ENCODE data around the gene AMFR.

The AMFR gene

DNA sequence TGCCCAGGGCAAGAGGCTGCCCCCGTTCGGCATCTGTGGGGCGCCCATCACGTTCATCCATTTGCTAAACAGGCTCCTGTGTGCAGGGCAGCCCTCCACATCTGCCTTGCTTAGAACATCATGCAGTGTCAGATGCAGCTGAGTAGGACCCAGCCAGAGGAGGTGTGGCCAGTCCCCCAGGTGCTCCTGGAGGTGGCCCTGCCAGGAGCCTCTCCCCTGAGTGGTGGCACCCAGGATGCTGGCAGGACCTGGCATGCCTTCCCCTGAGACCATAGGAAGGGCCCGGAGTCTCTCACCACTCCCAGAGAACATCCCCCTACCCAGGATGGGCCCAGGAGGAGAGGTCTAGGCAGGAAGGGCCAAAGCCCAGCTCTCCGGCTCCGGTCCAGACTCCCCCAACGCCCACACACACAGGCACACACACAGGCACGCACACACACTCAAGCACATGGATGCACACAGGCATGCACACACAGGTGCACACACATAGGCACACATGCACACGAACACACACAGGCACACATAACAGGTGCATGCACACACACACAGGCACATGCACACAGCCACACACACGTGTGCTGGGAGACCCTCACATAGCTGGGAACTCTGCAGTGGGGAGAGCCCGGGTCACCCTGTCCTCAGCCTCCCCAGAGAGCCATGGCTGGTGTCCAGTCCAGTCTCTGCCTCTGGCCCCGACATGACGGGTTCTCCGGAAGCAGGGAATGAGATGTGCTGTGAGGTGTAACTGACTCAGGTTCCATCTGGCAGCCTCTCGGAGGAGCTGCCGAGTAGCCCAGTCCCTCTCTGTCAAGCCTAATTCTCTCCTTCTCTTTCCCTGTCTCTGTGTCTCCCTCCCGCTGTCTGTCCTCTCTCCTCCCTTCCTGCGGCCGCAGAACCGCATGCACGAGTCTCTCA is 74.6 kb downstream of the AMFR start:
- Histone ChIP-seq H3K4me3 (ENCODE audit: insufficient read depth, low read depth, low read length) (no peak overlapping the region), H3K9me3 (ENCODE audit: control insufficient read depth, low read length) (no peaks in the 10 kb centered on the region), H3K4me1 (ENCODE audit: control insufficient read depth, insufficient read depth, low read length) (peaks cover 1% of the 10 kb centered on the region), H3K27me3 (ENCODE audit: control insufficient read depth, insufficient read depth, low read length, poor library complexity, severe bottlenecking) (no peaks in the 10 kb centered on the region), H3K36me3 (ENCODE audit: control insufficient read depth, insufficient read depth, low read length) (no peaks in the 10 kb centered on the region), H3K27ac (ENCODE audit: insufficient read depth, low read depth, low read length, poor library complexity, severe bottlenecking) (no peak overlapping the region)
- WGBS, 2 experiments = 90% methylated on average over 22 of the region's 22 CpGs

DNA sequence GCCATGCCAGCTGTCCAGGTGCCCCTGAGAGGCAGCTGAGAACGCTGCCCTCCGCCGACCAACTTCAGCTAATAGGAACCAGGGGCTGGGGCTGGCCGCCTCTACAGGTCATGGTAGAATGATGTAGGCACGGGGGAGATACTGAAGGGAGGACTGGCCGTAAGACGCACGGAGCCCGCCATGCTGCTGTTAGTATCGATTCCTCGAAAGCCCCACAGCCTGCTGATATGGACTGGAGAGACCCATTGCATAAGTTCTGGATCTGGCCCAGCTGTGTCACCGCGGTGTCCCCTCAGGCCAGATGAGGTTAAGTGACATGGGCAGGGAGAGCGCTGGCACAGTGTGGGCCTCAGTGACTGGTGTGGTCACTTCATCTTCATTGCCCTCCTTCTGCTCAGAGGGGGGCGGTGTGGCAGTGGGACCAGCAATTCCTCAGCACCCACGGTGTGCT is 75.6 kb downstream of the AMFR start:
- 93% methylated on average over 16 of the region's 16 CpGs for WGBS, 2 experiments
- Histone ChIP-seq H3K9me3 (ENCODE audit: control insufficient read depth, low read length) (no peaks in the 10 kb centered on the region), H3K4me1 (ENCODE audit: control insufficient read depth, insufficient read depth, low read length) (no peaks in the 10 kb centered on the region), H3K4me3 (ENCODE audit: insufficient read depth, low read depth, low read length) (no peak overlapping the region), H3K27me3 (ENCODE audit: control insufficient read depth, insufficient read depth, low read length, poor library complexity, severe bottlenecking) (no peaks in the 10 kb centered on the region), H3K36me3 (ENCODE audit: control insufficient read depth, insufficient read depth, low read length) (no peaks in the 10 kb centered on the region), H3K27ac (ENCODE audit: insufficient read depth, low read depth, low read length, poor library complexity, severe bottlenecking) (no peak overlapping the region)

DNA sequence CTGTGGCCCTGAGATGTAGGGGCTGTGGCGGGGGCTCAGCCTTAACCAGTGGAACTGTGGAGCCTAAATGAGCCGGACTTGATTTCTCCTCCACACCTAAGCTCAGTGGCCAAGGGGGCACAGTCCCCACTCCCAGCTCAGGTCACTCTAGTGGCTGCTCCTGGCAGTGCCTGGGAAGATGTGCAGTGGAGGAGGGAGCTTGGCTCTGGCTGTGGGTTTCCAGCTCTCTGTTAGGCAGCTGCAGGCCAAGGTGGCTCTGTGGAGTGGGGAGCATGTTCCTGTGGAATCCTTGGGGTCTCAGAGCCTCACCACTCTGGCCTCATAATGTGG is 76.3 kb downstream of the AMFR start:
- Histone ChIP-seq H3K4me1 (ENCODE audit: control insufficient read depth, insufficient read depth, low read length) (no peaks in the 10 kb centered on the region), H3K9me3 (ENCODE audit: control insufficient read depth, low read length) (no peaks in the 10 kb centered on the region), H3K27me3 (ENCODE audit: control insufficient read depth, insufficient read depth, low read length, poor library complexity, severe bottlenecking) (no peaks in the 10 kb centered on the region), H3K27ac (ENCODE audit: insufficient read depth, low read depth, low read length, poor library complexity, severe bottlenecking) (no peak overlapping the region), H3K36me3 (ENCODE audit: control insufficient read depth, insufficient read depth, low read length) (no peaks in the 10 kb centered on the region), H3K4me3 (ENCODE audit: insufficient read depth, low read depth, low read length) (no peak overlapping the region)
- 94 to 95% methylated on average over 2 of the region's 2 CpGs for whole genome bisulfite sequencing, 2 experiments

DNA sequence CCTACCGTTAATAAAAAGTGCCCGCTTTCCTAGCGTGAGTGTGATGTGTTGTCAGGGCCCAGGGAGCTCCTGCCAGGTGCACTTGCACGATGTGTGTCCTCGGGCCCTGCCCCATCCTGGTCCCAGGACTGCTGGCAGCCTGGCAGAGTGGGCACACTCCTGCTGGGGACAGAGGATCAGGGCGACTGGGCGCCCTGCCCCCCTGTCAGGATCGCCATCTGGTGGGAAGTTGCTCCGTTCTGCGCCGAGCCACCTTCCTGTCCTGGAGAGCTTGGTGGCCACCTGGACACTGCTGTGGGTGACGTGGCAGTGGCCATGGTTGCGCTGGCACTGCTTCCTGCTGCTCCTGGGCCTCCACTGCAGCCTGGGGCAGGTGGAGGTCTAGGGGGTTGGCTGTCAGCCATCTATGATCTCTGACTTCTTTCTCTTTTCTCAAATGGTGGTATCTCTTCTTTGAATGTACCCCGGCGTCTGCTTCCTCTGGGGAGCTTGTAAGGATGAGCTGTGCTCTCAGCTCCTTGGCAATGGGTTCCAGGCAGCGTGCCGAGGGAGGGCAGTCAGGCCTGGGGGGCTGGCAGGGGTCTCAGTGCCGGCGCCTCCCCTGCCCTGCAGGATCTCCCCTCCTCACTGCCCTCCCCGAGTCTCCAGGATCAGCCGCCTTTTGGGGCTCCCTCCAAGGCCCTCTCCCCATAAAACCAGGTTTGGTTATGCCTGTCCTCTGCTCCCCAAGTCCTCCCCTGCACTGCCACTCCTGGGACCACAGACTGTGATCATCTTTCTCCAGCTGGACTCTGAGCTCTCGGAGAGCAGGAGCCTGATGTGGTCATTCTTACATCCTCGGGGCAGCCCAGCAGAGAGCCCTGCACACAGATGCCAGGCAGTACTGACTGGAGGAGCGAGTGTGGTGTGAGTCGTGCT is 76.9 kb downstream of the AMFR start:
- no peaks in the 10 kb centered on the region for H3K36me3 ChIP-seq (ENCODE audit: control insufficient read depth, insufficient read depth, low read length)
- no peak overlapping the region for H3K4me3 ChIP-seq (ENCODE audit: insufficient read depth, low read depth, low read length)
- no peaks in the 10 kb centered on the region for H3K4me1 ChIP-seq (ENCODE audit: control insufficient read depth, insufficient read depth, low read length)
- H3K27me3 ChIP-seq (ENCODE audit: control insufficient read depth, insufficient read depth, low read length, poor library complexity, severe bottlenecking) = no peaks in the 10 kb centered on the region
- H3K9me3 ChIP-seq (ENCODE audit: control insufficient read depth, low read length) = no peaks in the 10 kb centered on the region
- WGBS, 2 experiments = 93% methylated on average over 25 of the region's 25 CpGs
- H3K27ac ChIP-seq (ENCODE audit: insufficient read depth, low read depth, low read length, poor library complexity, severe bottlenecking) = no peak overlapping the region

DNA sequence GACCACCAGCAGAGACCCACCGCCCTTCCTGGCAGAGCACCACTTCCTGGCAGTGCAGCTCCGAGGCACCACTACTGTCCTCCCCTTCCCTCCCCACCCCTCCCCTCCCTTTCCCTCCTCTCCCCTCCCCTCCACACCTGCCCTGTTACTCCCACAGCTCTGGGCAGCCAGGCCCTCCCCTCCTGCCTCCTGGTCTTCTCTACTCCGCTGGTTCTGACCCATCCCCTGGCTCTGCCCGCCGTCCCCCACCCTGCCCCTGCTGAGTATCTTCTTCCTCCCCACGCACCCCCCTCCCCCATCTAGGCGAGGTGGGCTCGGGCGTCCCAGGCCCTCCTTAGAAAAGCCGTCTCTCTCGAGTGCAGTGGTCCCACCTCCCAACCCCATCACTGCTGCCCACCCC is 77.7 kb downstream of the AMFR start:
- Histone ChIP-seq H3K27ac (ENCODE audit: insufficient read depth, low read depth, low read length, poor library complexity, severe bottlenecking) (no peak overlapping the region), H3K4me1 (ENCODE audit: control insufficient read depth, insufficient read depth, low read length) (no peaks in the 10 kb centered on the region), H3K4me3 (ENCODE audit: insufficient read depth, low read depth, low read length) (no peak overlapping the region), H3K27me3 (ENCODE audit: control insufficient read depth, insufficient read depth, low read length, poor library complexity, severe bottlenecking) (no peaks in the 10 kb centered on the region), H3K36me3 (ENCODE audit: control insufficient read depth, insufficient read depth, low read length) (no peaks in the 10 kb centered on the region), H3K9me3 (ENCODE audit: control insufficient read depth, low read length) (no peaks in the 10 kb centered on the region)
- WGBS, 2 experiments = 78 to 89% methylated on average over 5 to 10 of the region's 11 CpGs

DNA sequence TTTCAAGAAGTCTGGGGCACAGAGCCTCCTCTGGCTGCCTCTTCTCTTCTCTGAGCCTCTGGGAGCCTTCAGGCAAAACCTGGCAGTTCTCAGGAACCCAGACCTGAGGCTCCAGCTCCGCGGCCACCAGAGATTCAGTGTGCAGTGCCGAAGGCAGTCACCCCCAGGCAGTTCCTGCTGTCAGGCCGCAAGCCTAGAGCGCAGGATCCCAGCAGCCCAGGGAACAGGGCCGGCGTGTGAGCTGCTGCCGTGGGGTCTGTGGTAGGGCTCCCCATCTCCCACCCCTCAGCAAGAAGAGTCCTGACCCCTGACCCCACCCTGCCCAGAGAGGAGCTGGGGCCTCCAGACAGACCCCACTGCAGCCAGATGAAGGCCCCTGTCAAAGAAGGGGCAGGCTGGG is 78.2 kb downstream of the AMFR start:
- no peaks in the 10 kb centered on the region for H3K36me3 ChIP-seq (ENCODE audit: control insufficient read depth, insufficient read depth, low read length)
- H3K27me3 ChIP-seq (ENCODE audit: control insufficient read depth, insufficient read depth, low read length, poor library complexity, severe bottlenecking) = no peaks in the 10 kb centered on the region
- H3K4me1 ChIP-seq (ENCODE audit: control insufficient read depth, insufficient read depth, low read length) = no peaks in the 10 kb centered on the region
- WGBS, 2 experiments = 76 to 77% methylated on average over 8 of the region's 8 CpGs
- no peak overlapping the region for H3K4me3 ChIP-seq (ENCODE audit: insufficient read depth, low read depth, low read length)
- H3K9me3 ChIP-seq (ENCODE audit: control insufficient read depth, low read length) = no peaks in the 10 kb centered on the region
- H3K27ac ChIP-seq (ENCODE audit: insufficient read depth, low read depth, low read length, poor library complexity, severe bottlenecking) = no peak overlapping the region

DNA sequence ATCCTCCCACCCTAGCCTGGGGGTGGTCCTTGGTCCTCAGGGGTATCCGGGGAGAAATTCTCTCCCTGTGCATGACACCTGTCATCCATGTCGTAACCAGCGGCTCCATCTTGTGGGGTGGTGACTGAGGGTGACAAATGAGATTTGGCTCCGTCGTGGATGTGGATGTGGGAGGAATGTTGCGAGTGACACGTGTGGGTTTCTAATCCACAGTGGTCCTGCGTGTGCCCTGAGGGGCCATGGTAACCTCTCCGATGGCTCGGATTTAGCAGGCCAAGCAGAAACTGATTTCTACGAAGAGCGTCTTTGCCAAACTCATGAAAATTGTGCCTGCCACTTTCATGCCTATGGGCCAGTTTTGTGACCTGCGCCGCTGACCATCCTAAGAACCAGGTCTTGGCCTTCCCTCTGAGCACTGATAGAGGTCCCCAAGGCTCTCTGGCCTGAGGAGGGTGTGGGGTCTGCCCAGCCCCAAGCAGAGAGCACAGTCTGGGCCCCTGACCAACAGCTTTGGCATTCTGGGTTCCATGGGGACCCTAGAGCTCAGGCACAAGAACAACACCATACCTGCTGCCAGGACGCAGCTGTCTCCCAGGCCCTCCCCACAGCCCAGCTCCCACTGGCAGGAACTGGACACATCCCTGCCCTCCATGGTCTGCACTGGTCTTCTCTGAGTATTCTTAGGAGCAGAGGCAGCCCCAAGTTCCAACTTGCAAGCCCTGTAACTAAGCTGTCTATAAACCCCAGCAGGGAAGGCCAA is 79.0 kb downstream of the AMFR start:
- Histone ChIP-seq H3K36me3 (ENCODE audit: control insufficient read depth, insufficient read depth, low read length) (no peaks in the 10 kb centered on the region), H3K4me1 (ENCODE audit: control insufficient read depth, insufficient read depth, low read length) (no peaks in the 10 kb centered on the region), H3K27ac (ENCODE audit: insufficient read depth, low read depth, low read length, poor library complexity, severe bottlenecking) (no peak overlapping the region), H3K9me3 (ENCODE audit: control insufficient read depth, low read length) (no peaks in the 10 kb centered on the region), H3K4me3 (ENCODE audit: insufficient read depth, low read depth, low read length) (no peak overlapping the region), H3K27me3 (ENCODE audit: control insufficient read depth, insufficient read depth, low read length, poor library complexity, severe bottlenecking) (no peaks in the 10 kb centered on the region)
- WGBS, 2 experiments = 94 to 96% methylated on average over 15 of the region's 15 CpGs

DNA sequence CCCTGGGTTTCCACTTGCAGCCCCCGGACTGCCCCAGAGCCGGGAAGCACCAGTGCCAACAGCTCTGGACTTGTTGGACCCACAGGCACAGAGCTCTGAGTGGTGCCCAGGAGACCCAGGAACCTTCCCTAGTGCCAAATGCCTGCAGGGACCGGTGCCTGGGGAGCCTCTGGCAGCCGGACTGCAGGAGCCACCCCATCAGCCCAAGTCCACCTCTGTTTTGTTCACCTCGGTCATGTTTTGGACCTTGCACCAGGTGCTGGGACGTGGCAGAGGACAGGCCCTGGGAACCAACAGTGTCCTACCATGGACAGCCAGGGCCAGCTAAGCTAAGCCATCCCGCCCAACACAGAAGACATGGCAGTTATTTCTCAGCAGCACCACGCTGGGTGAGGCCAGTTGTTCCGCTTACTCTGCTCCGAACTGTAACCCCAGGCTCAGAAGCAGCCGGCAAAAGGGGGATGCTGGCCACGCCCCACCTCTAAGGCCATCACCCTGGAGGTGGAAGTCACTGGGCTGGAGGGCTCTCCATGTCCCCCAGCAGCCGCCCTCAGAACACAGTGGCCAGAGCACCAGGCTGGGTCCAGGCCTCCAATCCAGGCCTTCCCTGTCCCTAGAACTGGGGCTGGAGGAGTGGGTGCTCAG is 79.8 kb downstream of the AMFR start:
- no peak overlapping the region for H3K27ac ChIP-seq (ENCODE audit: insufficient read depth, low read depth, low read length, poor library complexity, severe bottlenecking)
- H3K36me3 ChIP-seq (ENCODE audit: control insufficient read depth, insufficient read depth, low read length) = no peaks in the 10 kb centered on the region
- no peaks in the 10 kb centered on the region for H3K27me3 ChIP-seq (ENCODE audit: control insufficient read depth, insufficient read depth, low read length, poor library complexity, severe bottlenecking)
- 93 to 94% methylated on average over 13 of the region's 13 CpGs for WGBS, 2 experiments
- H3K4me3 ChIP-seq (ENCODE audit: insufficient read depth, low read depth, low read length) = no peak overlapping the region
- H3K9me3 ChIP-seq (ENCODE audit: control insufficient read depth, low read length) = no peaks in the 10 kb centered on the region
- H3K4me1 ChIP-seq (ENCODE audit: control insufficient read depth, insufficient read depth, low read length) = no peaks in the 10 kb centered on the region

DNA sequence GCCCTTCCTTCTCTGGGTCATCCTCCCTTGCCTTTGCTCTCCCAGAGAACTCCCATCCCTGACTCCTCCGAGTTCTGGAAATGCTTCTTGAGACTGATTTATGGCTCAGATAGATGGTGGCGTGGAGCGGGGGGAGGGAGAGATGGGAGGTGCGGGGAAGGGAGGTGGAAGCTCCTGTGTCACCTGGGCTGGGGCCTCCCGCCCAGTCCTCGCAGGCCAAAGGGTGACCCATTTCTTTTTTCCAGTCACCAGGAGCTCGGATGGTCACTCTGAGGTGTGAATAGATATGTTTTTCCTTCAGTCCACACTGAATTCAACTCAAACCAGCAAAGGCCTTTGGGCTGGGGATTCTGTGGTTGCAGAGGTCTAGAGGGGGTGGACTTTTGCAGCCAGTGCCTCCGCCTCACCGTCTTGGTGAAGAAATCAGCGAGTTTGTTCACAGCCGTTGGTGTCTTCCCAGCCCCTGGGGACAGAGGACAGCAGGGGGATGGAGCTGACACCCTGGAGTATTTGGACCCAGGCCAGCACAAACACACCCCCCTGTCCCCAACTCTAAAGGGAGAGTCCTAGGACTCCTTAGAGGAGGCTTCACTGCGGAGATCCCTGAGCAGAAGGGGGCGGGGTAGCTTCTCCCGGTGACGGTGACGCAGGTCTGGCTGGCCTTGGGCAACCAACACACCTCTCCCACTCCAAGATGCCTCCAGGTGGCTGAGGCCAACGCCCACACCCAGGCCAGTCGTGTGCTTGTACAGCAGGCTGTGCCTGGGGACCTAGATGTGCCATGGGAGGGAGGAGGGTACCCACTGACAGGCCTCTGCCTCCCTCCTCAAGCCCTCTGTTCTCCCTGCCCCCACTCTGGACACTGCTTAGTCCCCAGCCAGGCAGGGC is 80.6 kb downstream of the AMFR start:
- Histone ChIP-seq H3K4me3 (ENCODE audit: insufficient read depth, low read depth, low read length) (no peak overlapping the region), H3K36me3 (ENCODE audit: control insufficient read depth, insufficient read depth, low read length) (no peaks in the 10 kb centered on the region), H3K9me3 (ENCODE audit: control insufficient read depth, low read length) (no peaks in the 10 kb centered on the region), H3K27me3 (ENCODE audit: control insufficient read depth, insufficient read depth, low read length, poor library complexity, severe bottlenecking) (no peaks in the 10 kb centered on the region), H3K4me1 (ENCODE audit: control insufficient read depth, insufficient read depth, low read length) (no peaks in the 10 kb centered on the region), H3K27ac (ENCODE audit: insufficient read depth, low read depth, low read length, poor library complexity, severe bottlenecking) (no peak overlapping the region)
- WGBS, 2 experiments = 87 to 89% methylated on average over 17 to 18 of the region's 18 CpGs

All from ectodermal cell (in vitro differentiated cells).